MG63 (cell line): ENCODE measurements around the gene NBEAL1. TPM values are rescaled to one million over a fixed set of nuclear protein-coding genes. Genes with fewer than 3 reads are reported as not detected.
A peak's percentile ranks its signal among the peaks of the same experiment; 100 is the strongest.
"Not testable (repeated sequence)": the region's sequence is repeated elsewhere in the genome, so short reads cannot be mapped to it uniquely, and the experiment has no call there.

Experiments used
- DNase-seq: peaks from one replicate; pipeline ENCODE4 v3.0.0-alpha.2; 2020
- H3K27me3 ChIP-seq: fragments of 250-450 bp; sonication (Bioruptor Pico); 2 replicates; pipeline ENCODE4 v1.5.1; 2020; ENCODE audit warnings: mild to moderate bottlenecking, moderate library complexity
- H3K36me3 ChIP-seq: fragments of 250-450 bp; sonication (Bioruptor Pico); 2 replicates; pipeline ENCODE4 v1.5.1; 2020; ENCODE audit warnings: mild to moderate bottlenecking, moderate library complexity
- H3K4me3 ChIP-seq: fragments of 250-450 bp; sonication (Bioruptor Pico); 2 replicates; pipeline ENCODE4 v1.5.1; 2020; ENCODE audit warnings: mild to moderate bottlenecking, moderate library complexity
- H3K9me3 ChIP-seq: fragments of 250-450 bp; sonication (Bioruptor Pico); 2 replicates; pipeline ENCODE4 v1.5.1; 2020; ENCODE audit warnings: mild to moderate bottlenecking, moderate library complexity
- total RNA-seq: library from RNA; depleted of rRNA; stranded (reverse); fragments of >200 nt; shearing (Covaris generic); gene quantifications from 2 replicates; pipeline ENCODE4 v1.2.3, GENCODE V29; 2014; ENCODE audit warnings: low replicate concordance

Gene NBEAL1
- total RNA-seq, 1 experiment from 2014 or later, result 4.1 TPM

DNA sequence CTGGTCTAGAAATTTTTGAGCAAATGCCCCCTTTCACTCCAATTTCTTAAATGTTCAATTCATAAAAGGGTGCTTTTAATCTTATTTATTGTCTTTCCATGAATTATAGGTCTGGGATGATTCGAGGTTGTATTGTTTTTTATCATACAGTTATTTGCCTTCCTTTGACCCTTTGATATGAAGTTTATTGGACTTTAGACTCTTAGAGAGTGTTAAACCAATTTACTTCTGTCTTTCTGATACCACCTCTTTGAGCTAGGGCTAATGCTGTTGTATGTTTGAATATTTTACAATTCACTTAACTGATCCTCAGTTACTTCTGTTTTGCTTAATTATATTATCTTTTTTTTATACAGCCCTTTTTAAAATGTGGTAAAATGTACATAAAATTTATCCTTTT is 134.5 kb downstream of the NBEAL1 start:
- H3K27me3 ChIP-seq, result no peaks in the 10 kb centered on the region
- DNase-seq, result no peak
- no peaks in the 10 kb centered on the region for H3K9me3 ChIP-seq
- no peak overlapping the region for H3K4me3 ChIP-seq
- H3K36me3 ChIP-seq, result peaks cover 6% of the 10 kb centered on the region

DNA sequence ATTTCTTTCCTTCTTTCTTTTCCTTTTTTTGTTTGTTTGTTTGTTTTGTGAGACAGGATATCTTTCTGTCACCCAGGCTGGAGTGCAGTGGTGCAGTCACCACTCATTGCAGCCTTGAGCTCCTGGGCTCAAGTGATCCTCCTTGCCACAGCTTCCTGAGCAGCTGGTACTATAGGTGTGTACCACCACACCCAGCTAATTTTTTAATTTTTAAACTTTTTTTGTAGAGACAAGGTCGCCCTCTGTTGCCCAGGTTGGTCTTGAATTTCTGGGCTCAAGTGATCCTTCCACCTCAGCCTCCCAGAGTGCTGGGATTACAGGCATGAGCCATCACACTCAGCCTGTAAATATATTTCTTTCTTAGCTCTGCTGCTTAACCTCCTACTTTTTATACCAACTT is 140.7 kb downstream of the NBEAL1 start:
- H3K27me3 ChIP-seq, result no peaks in the 10 kb centered on the region
- H3K36me3 ChIP-seq, result no peaks in the 10 kb centered on the region; the same call in none of the 2 replicates
- no peak for DNase-seq

DNA sequence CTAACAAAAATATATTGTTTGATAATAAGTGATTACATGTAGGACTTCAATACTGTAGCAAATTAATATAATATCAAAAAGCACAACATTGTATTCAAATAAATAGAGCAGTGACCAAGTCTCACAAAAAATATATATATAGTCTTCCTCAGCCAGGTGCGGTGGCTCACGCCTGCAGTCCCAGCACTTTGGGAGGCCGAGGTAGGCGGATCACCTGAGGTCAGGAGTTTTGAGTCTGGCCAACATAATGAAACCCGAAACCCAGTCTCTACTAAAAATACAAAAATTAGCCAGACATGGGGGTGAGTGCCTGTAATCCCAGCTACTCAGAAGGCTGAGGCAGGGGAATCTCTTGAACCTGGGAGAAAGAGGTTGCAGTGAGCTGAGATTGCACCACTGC is 148.0 kb downstream of the NBEAL1 start:
- not testable (repeated sequence) for DNase-seq, H3K27me3 ChIP-seq, H3K4me3 ChIP-seq, H3K9me3 ChIP-seq, H3K36me3 ChIP-seq

More for the DNA sequence above, 140.7 kb downstream of the NBEAL1 start:
- Histone ChIP-seq H3K9me3 (no peaks in the 10 kb centered on the region), H3K4me3 (no peak overlapping the region)

DNA sequence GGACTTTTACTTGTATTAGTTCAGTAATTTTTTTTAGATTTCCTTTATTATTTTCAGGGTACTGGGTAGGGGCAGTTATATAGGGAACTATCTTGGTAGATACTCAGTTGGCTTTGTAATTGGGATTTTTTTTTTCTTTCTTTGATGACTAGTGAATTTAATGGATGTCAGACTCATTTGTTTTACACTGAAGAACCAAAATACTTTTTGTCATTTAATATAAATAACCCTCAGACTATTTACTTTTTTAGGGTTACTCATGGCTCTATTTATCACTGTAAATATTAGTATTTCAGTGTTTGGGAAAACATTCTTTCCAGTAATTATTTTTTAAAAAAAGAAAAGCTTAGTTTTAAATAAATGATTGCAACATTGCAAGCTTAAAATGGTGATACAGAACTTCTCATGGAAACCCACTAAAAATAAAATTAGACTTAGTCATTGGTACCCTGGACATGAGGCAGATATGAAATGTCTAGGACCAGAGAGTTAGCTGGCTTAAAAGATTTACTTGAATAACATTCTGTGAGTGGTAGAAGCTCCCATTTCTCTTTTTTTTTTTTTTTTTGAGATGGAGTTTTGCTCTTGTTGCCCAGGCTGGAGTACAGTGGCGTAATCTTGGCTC is 149.7 kb downstream of the NBEAL1 start:
- no peak for DNase-seq
- H3K9me3 ChIP-seq, result no peaks in the 10 kb centered on the region
- H3K27me3 ChIP-seq, result no peaks in the 10 kb centered on the region
- no peak overlapping the region for H3K4me3 ChIP-seq
- peaks cover 10% of the 10 kb centered on the region for H3K36me3 ChIP-seq

DNA sequence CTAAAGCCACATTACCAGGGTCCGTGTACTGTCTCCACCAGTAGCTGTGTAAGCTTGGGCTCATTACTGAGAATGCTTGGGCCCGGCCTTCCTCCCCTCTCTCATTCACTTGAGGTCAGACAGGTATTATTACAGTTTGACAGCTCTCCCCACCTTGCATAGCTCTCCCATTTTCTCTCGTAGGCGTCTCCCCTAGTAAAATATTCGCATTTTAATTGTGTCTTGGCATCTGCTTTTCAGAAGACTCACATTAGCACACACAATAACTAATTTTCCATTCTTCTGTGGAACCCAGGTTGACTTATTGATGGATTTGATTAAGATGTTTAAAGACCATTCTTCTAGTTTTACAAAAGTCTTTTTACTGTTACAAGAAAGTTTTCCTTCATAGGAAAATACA is 153.1 kb downstream of the NBEAL1 start:
- Histone ChIP-seq H3K4me3 (no peak overlapping the region), H3K36me3 (peaks cover 2% of the 10 kb centered on the region; the same call in 1 of the 2 replicates), H3K9me3 (no peaks in the 10 kb centered on the region), H3K27me3 (no peaks in the 10 kb centered on the region)
- no peak for DNase-seq

DNA sequence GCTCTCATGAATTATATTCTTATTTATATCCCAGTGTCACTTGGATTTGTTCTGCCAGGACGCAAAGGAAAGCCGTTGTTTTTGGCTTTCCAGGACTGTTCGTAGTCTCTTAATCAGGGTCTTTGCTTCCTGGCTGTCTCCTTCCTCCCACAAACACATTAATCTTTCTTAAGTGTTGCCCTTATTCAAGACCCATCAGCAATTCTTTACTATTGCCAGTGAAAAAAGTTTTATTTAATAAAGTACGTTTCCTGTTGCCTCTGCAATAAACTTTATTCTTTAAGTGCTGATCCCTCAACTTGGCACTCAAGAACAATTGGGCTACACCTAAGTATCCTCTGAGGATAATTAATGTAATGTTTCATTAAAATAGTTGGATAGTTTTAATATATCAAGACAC is 155.8 kb downstream of the NBEAL1 start:
- H3K9me3 ChIP-seq, result no peaks in the 10 kb centered on the region
- DNase-seq, result no peak
- H3K36me3 ChIP-seq, result no peaks in the 10 kb centered on the region; the same call in 1 of the 2 replicates
- no peak overlapping the region for H3K4me3 ChIP-seq
- H3K27me3 ChIP-seq, result no peaks in the 10 kb centered on the region

DNA sequence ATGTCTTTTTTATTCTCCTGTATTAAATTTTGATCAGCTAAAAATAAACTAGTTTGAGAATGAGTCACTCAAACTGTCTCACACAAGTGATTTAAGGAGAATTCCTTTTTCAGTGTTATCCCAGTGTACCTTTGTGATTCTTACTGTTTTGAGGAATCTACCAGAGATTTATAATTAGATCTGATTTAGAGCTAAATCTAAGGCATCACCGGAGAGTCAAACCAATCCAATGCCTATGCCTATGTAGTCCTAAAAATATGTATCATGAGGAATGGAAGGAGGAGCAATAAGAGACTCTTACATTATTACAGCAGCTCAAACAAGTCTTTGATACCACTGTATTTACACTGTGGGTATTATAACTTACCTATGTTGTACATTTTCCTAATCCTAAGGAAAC is 160.7 kb downstream of the NBEAL1 start:
- DNase-seq, result no peak
- peaks cover 2% of the 10 kb centered on the region; the same call in 1 of the 2 replicates for H3K36me3 ChIP-seq
- H3K9me3 ChIP-seq, result no peaks in the 10 kb centered on the region
- H3K27me3 ChIP-seq, result no peaks in the 10 kb centered on the region
- no peak overlapping the region for H3K4me3 ChIP-seq

DNA sequence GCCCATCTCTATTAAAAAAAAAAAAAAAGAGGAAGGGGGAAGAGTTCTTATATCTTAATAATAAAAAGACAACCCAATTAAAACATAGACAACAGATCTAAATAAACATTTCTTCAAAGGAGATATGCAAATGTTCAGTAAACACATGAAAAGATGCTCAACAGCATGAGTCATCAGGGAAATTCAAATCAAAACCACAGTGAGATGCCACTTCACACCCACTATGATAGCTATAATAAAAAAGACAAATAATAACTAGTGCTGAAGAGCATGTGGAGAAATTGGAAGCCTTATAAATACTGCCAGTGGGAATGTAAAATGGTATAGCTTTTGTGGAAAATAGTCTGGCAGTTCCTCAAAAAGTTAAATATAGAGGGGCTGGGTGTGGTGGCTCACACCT is 162.7 kb downstream of the NBEAL1 start:
- Histone ChIP-seq H3K36me3 (peaks cover 8% of the 10 kb centered on the region), H3K9me3 (no peaks in the 10 kb centered on the region), H3K27me3 (no peaks in the 10 kb centered on the region), H3K4me3 (no peak overlapping the region)
- no peak for DNase-seq

DNA sequence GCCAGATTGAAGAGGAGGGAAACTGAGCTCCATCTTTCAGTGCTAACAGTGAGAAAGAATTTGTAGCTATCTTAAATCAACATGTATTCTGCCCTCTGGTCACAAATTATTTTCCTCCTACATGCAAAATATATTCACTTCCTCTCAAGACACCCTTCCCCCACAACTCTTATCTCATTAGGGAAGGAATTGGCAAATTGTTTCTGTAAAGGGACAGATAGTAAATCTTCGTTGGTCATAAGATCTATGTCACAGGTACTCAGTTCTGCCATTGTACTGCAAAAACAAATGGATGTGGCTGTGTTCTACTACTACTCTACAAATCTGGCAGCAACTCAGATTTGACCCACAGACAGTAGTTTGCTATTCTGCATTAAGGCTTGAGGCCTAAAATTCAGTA is 171.2 kb downstream of the NBEAL1 start:
- Histone ChIP-seq H3K9me3 (peaks cover 3% of the 10 kb centered on the region; the same call in 1 of the 2 replicates), H3K27me3 (no peaks in the 10 kb centered on the region), H3K4me3 (no peak overlapping the region), H3K36me3 (peaks cover 23% of the 10 kb centered on the region)
- no peak for DNase-seq

DNA sequence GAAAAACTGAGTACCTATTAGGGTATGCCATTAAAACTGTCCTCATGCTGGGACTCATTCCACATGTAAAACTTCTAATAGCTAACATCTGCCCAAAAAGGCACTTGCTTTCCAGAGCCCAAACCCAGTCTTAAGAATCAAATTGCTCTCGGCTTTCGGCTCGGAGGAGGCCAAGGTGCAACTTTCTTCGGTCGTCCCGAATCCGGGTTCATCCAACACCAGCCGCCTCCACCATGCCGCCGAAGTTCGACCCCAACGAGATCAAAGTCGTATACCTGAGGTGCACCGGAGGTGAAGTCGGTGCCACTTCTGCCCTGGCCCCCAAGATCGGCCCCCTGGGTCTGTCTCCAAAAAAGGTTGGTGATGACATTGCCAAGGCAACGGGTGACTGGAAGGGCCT is 175.9 kb downstream of the NBEAL1 start:
- H3K4me3 ChIP-seq, DNase-seq, H3K9me3 ChIP-seq, H3K27me3 ChIP-seq: not testable (repeated sequence)
- H3K36me3 ChIP-seq, result peaks cover 17% of the 10 kb centered on the region

DNA sequence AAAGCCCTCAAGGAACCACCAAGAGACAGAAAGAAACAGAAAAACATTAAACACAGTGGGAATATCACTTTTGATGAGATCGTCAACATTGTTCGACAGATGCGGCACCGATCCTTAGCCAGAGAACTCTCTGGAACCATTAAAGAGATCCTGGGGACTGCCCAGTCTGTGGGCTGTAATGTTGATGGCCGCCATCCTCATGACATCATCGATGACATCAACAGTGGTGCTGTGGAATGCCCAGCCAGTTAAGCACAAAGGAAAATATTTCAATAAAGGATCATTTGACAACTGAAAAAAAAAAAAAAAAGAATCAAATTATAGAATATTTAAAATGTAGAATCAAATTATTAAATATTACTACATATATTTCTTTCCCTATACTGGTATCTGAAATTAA is 176.4 kb downstream of the NBEAL1 start:
- peaks cover 13% of the 10 kb centered on the region for H3K36me3 ChIP-seq
- not testable (repeated sequence) for H3K4me3 ChIP-seq, DNase-seq, H3K9me3 ChIP-seq, H3K27me3 ChIP-seq

DNA sequence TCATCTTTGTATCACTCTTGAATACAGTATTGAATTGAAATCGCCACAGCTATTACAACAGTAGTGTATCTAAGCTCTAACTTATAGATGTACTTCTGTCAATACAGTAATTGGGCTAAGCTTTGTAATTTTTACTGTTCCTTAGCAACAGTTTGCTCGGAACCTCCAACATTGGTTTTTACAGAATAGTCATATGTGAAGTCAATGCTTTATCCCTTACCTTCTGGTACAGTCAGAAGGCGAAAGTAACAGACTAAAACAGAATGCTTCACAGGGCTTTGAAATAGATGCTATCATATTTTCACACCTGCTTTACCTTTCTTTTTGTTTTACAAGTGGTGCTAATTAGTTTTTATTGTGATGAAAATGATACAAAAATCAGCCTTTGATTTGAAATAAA is 177.3 kb downstream of the NBEAL1 start:
- no peak for DNase-seq
- no peaks in the 10 kb centered on the region for H3K9me3 ChIP-seq
- peaks cover 10% of the 10 kb centered on the region for H3K36me3 ChIP-seq
- no peak overlapping the region for H3K4me3 ChIP-seq
- H3K27me3 ChIP-seq, result no peaks in the 10 kb centered on the region

DNA sequence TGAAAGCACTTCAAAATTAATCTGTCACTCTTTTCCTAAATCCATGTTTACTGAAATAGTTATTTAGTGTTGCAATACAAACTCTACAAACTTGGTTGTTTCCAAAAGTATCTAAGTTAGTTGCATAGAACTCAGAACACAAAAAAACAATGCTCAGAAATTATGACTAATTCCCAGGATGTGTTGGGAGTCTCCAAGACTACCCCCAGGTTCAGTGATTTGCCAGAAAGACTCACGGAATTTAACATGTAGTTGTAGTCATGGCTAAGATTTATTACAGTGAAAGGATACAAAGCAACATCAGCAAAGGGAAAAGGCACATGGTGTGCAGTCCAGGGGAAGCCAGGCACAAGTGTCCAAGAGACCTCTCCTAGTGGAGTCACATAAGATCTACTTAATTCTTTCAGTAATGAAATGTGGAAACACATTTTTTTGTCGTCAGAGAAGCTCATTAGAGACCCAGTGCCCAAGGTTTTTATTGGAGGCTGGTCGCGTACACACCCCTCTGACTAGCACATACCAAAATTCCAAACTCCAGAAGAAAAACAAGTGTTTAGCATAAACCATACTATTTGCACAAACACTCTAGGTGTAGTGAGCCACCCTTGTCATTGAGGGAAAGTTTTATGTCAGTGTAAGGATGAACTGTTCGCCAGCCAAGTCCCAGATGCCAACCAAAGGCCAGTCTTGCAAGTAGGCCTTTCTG is 180.8 kb downstream of the NBEAL1 start:
- peaks cover 11% of the 10 kb centered on the region for H3K36me3 ChIP-seq
- DNase-seq, result no peak
- no peaks in the 10 kb centered on the region for H3K9me3 ChIP-seq
- H3K27me3 ChIP-seq, result no peaks in the 10 kb centered on the region
- H3K4me3 ChIP-seq, result no peak overlapping the region

DNA sequence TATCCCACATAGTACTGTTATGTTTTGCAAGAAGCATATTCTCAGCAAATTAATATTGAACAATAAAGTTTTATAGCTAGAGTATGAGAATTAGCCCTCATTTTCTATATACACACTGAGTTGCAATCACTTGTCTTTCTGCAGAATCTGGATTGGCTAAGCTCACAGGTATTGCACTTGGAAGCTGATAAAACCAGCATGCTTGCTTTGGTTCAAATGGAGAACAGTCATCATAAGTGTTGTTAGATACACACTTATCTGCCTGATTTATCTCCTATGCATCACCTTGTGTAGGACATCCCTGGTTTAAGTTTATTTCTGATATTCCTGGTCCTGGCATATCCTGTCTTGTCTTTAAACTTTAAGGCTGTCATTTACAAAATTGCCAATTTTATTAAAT is 186.2 kb downstream of the NBEAL1 start:
- Histone ChIP-seq H3K4me3 (no peak overlapping the region), H3K27me3 (no peaks in the 10 kb centered on the region), H3K9me3 (no peaks in the 10 kb centered on the region), H3K36me3 (peaks cover 5% of the 10 kb centered on the region; the same call in 1 of the 2 replicates)
- DNase-seq, result no peak

DNA sequence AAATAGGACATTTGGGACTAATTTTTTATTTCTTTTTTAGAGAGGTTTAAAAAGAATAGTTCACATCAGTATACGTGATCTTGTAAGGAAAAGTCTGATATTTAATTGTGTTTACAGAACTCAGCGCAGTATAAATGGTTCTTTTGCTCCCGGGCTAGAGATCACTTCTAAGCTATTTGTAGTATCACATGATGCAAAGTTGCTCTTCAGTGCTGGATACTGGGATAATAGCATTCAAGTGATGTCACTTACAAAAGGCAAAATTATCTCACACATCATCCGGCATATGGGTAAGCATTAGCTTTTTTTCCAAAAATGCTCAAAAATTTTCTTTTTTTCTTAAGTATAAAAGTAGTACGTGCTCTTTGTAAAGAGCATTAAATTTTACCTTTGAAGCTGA is 186.8 kb downstream of the NBEAL1 start:
- H3K36me3 ChIP-seq, result peaks cover 5% of the 10 kb centered on the region; the same call in 1 of the 2 replicates
- DNase-seq, result no peak
- no peaks in the 10 kb centered on the region for H3K9me3 ChIP-seq
- H3K27me3 ChIP-seq, result no peaks in the 10 kb centered on the region
- no peak overlapping the region for H3K4me3 ChIP-seq

DNA sequence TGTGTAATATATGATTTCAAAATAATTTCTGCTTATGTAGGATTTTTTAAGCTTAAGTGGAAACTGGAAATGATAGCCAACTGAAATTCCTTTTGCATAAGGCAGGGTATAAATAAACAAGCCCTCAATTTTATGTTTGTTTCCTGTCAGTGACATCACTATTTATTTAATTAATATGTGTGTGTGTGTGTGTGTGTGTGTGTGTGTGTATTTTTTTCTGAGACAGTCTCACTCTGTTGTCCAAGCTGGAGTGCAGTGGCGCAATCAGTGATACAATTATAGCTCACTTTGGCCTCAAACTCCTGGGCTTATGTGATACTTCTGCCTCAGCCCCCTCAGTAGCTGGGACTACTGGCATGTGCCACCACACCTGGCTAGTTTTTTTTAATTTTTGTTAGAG is 194.9 kb downstream of the NBEAL1 start:
- H3K9me3 ChIP-seq, result no peaks in the 10 kb centered on the region
- H3K27me3 ChIP-seq, result no peaks in the 10 kb centered on the region
- H3K36me3 ChIP-seq, result peaks cover 6% of the 10 kb centered on the region; the same call in 1 of the 2 replicates
- H3K4me3 ChIP-seq, result no peak overlapping the region
- peak; percentile 5 for DNase-seq

DNA sequence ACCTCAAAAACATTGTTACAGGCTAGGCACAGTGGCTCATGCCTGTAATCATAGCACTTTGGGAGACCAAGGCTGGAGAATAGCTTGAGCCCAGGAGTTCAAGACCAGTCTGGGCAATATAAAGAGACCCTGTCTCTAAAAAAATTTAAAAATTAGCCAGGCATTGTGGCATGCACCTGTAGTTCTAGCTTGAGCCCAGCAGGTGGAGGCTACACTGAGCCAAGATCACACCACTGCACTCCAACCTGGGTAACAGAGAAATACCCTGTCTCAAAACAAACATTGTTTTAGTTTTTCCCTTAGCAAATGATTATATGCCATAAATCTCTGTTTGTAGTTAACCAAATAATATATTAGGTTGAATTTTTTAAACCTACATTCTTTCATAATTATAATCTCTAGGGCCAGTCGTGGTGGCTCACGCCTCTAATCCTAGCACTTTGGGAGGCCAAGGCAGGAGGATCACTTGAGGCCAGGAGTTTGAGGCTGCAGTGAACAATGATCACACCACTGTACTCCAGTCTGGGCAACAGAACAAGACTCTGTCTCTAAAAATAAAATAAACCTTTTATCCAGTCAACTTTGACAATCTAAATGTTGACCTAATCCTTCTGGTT is 210.9 kb downstream of the NBEAL1 start:
- H3K36me3 ChIP-seq, result no peaks in the 10 kb centered on the region
- no peak for DNase-seq

DNA sequence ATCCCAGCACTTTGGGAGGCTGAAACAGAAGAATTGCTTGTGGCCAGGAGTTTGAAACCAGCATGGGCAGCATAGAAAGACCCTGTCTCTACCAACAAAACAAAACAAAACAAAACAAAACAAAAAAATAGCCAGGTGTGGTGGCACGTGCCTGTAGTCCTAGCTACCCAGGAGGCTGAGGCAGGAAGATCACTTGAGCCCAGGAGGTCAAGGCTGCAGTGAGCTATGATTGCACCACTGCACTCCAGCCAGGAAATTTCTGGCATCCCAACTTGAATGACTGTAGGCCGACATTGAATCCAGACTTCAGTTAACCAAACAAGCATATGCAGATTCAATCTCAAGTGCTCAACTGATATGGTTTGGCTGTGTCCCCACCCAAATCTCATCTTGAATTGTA is 215.0 kb downstream of the NBEAL1 start:
- H3K9me3 ChIP-seq, DNase-seq, H3K27me3 ChIP-seq, H3K36me3 ChIP-seq, H3K4me3 ChIP-seq: not testable (repeated sequence)

More for the DNA sequence above, 210.9 kb downstream of the NBEAL1 start:
- no peaks in the 10 kb centered on the region for H3K9me3 ChIP-seq
- no peaks in the 10 kb centered on the region for H3K27me3 ChIP-seq
- H3K4me3 ChIP-seq, result no peak overlapping the region
